ENCODE results near the gene KRT80.

DNA sequence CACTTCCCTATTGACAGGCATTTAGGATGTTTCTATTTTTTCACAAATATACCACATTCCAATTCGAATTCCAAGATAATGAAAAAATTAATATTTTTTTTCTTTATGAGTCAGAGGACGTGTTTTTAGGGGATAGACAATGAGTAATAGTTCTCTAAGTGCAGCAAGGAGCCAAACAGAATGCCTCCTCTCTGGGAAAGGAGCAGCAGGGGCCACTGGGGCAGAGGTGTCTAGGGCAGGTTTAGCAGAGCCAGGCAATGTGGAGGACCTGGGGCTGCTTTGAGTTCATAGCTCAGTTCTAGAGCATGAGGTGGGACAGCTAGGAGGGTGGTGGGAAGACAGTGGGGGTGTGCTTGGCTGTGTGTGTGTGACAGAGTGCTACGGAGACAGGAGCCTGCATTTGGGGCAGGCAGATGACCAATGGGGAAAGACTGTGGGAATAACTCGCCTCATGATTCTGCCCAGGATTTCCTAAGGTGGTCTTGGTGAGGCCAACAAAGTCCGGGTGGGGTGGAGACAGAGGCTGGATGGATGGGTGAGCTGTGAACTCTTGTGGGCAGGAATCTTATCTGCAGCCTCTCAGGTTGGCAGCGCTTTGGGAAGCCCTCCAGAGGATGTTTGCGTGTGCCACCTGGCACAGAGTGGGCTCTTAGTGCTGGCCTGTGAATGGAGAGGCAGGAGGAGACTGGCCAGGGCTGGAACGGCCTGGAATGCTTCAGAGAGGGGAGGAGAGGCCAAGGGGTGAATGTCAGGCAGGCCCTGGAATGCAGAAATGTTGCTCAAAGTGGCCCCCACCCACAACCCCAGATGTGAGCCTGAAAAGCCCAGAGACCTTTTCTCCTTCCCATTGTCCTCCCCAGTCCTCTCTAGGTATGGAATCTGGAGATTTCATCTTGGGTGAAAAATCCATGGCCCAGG is 38.8 kb upstream of the KRT80 start:
- no peak for TF ChIP-seq POLR2A (IDR thresholded peaks at IDR 0.05; ENCODE audit: low read length)
- no peak for TF ChIP-seq GATA1 (IDR thresholded peaks at IDR 0.05; ENCODE audit: low read depth, low read length)

All from erythroblast (primary cell).